Activated B cell treated with CpG ODN at 0.5 μM for 24 hours (primary cell): ENCODE measurements around the gene ASTN2. TPM values are rescaled to one million over a fixed set of nuclear protein-coding genes. Genes with fewer than 3 reads are reported as not detected.

ENCODE experiments used
- ATAC-seq: fragments of 200-7000 bp; cut with Tn5 transposase; one replicate; pipeline ENCODE4 v1.10.0; 2021; ENCODE audit warnings: low read depth, mild to moderate bottlenecking, moderate library complexity
- CTCF ChIA-PET: fragments of 350-600 bp; sonication (Branson Sonifier 250); formaldehyde crosslinking; loops from one replicate; lab custom pipeline; 2021; ENCODE audit warnings: antibody characterized with exemption; lab: Charles Lee
- POLR2A ChIA-PET: fragments of 350-600 bp; sonication (Branson Sonifier 250); formaldehyde crosslinking; loops from one replicate; lab custom pipeline; 2021; ENCODE audit warnings: antibody characterized with exemption; lab: Charles Lee
- DNase-seq: peaks from one replicate; pipeline ENCODE4 v3.0.0; 2022
- H3K27ac Mint-ChIP-seq: one replicate; pipeline ENCODE4 v1.8.0; 2020; ENCODE audit warnings: mixed read lengths
- H3K27me3 Mint-ChIP-seq: one replicate; pipeline ENCODE4 v1.8.0; 2021; ENCODE audit warnings: mixed read lengths
- H3K36me3 Mint-ChIP-seq: one replicate; pipeline ENCODE4 v1.8.0; 2021; ENCODE audit warnings: low read depth, mixed read lengths
- H3K4me1 Mint-ChIP-seq: one replicate; pipeline ENCODE4 v1.8.0; 2021; ENCODE audit warnings: mixed read lengths
- H3K4me3 Mint-ChIP-seq: one replicate; pipeline ENCODE4 v1.8.0; 2020; ENCODE audit warnings: mild to moderate bottlenecking, mixed read lengths
- H3K9me3 Mint-ChIP-seq: one replicate; pipeline ENCODE4 v1.8.0; 2020; ENCODE audit warnings: mixed read lengths
- intact Hi-C: fragments of 100-400 bp; cut with micrococcal nuclease; formaldehyde crosslinking; loops from one replicate; pipeline ENCODE4 v1.15.1; 2024
- total RNA-seq: library from RNA; stranded (reverse); gene quantifications from 2 replicates; pipeline ENCODE4 v1.2.3, GENCODE V29; 2022
- TF ChIP-seq, protein P1 (sequence below): fragments of 200-600 bp; IDR thresholded peaks from one replicate; pipeline ENCODE4 v1.8.0; 2022; ENCODE audit warnings: antibody characterized with exemption, mild to moderate bottlenecking

ASTN2 gene
- total RNA-seq, 1 donor from 2014 or later: 2.3 TPM

DNA sequence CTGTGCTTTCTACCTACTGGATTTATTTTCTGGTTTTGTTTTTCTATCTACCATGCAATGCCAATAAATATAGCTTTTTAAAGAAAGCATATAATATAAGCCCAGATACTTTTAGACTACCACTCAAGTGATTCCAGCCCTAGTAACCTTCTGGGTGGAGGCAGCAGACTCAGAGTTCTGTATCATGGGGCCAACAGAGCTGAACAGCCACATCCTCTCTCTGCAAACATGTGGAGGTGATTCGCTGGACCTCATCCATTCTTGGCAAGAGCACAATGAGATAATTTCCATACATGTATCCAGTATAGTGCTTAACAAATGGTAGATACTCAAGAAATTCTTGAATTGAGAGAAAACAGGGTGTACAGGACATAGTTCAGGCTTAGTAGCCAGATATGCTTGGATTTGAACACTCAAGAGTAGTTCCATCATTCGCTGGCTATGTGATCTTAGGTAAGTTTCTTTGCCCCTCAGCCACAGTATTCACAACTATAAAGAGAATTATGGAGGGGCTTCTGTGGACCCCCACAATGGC, 124.5 kb downstream of the ASTN2 start:
- ChIA-PET CTCF (no interaction called here), POLR2A (no interaction called here)
- Mint-ChIP-seq H3K36me3 (no peaks in the 10 kb centered on the region), H3K27ac (no peak overlapping the region), H3K27me3 (no peaks in the 10 kb centered on the region), H3K9me3 (no peaks in the 10 kb centered on the region), H3K4me1 (no peaks in the 10 kb centered on the region), H3K4me3 (no peak overlapping the region)
- DNase-seq (no peak), ATAC-seq (no peak)
- intact Hi-C loops: no loop called here
- TF ChIP-seq, protein P1, sequence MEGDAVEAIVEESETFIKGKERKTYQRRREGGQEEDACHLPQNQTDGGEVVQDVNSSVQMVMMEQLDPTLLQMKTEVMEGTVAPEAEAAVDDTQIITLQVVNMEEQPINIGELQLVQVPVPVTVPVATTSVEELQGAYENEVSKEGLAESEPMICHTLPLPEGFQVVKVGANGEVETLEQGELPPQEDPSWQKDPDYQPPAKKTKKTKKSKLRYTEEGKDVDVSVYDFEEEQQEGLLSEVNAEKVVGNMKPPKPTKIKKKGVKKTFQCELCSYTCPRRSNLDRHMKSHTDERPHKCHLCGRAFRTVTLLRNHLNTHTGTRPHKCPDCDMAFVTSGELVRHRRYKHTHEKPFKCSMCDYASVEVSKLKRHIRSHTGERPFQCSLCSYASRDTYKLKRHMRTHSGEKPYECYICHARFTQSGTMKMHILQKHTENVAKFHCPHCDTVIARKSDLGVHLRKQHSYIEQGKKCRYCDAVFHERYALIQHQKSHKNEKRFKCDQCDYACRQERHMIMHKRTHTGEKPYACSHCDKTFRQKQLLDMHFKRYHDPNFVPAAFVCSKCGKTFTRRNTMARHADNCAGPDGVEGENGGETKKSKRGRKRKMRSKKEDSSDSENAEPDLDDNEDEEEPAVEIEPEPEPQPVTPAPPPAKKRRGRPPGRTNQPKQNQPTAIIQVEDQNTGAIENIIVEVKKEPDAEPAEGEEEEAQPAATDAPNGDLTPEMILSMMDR: no peak

DNA sequence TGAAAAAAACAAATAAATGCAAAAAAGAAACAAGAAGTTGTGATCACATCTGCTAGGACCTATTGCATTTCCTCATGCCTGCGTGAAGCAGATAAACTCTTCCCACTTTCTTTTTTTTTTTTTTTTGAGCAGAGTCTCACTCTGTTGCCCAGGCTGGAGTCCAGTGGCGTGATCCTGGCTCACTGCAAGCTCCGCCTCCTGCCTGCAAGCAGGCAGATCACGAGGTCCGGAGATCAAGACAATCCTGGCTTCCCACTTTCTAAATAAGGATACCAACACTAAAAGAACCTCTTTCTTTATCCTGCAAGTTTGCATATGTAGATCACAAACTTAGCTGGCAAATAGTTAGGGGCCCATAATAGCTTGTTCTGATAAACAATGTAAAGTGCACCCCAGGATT, 128.6 kb downstream of the ASTN2 start:
- Mint-ChIP-seq H3K4me1 (no peaks in the 10 kb centered on the region), H3K4me3 (no peak overlapping the region), H3K9me3 (no peaks in the 10 kb centered on the region), H3K36me3 (no peaks in the 10 kb centered on the region), H3K27ac (no peak overlapping the region), H3K27me3 (no peaks in the 10 kb centered on the region)
- CTCF ChIA-PET: no interaction called here
- POLR2A ChIA-PET: no interaction called here
- no peak for DNase-seq
- ATAC-seq: no peak
- intact Hi-C loops: no loop called here
- TF ChIP-seq, protein P1: no peak

DNA sequence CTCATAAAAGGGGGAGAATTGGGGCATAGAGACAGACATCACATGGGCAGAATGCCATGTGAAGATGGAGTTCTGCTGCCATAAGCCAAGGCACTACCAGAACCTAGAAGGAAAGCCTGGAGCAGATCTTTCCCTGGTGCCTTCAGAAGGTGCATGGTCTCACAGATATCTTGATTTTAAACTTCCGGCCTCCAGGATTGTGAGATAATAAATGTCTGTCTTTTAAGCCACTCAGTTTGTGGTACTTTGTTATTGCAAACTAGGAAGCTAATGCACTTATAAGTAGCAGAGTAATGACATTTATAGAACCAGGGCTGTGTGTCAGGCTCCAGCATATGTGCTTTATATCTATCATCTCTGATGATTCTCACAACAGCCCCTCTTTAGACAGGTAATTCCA, 130.4 kb downstream of the ASTN2 start:
- intact Hi-C loops: no loop called here
- no peak overlapping the region for H3K27ac Mint-ChIP-seq
- TF ChIP-seq, protein P1: no peak
- ATAC-seq (no peak), DNase-seq (no peak)
- H3K27me3 Mint-ChIP-seq: no peaks in the 10 kb centered on the region
- ChIA-PET POLR2A (interaction anchor here (0.6 kb wide), 1 partner anchor 209 kb away, joined by 3 read pairs; no protein-coding TSS in a partner anchor), CTCF (no interaction called here)
- no peaks in the 10 kb centered on the region for H3K9me3 Mint-ChIP-seq
- no peaks in the 10 kb centered on the region for H3K36me3 Mint-ChIP-seq
- no peak overlapping the region for H3K4me3 Mint-ChIP-seq
- H3K4me1 Mint-ChIP-seq: no peaks in the 10 kb centered on the region

DNA sequence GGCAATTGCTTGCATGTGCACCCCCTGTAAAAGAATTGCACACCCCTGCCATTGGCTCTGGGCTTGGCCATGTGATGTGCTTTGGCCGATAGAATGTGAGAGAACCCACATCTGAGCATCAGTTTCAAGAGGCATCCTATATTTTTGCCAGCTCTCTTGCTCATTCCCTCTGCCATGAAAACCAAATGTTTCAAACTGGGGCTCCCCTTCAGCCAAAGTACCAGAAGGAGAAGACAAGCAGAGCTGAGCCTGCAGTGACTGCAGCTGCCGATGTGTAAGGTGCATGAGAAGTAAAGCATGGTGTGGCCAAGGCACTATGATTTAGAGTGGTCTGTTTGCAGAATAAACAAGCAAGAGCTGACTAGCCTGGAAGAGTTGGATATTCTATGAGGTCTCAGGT, 132.3 kb downstream of the ASTN2 start:
- ChIA-PET POLR2A (no interaction called here), CTCF (no interaction called here)
- DNase-seq (no peak), ATAC-seq (no peak)
- Mint-ChIP-seq H3K4me3 (no peak overlapping the region), H3K9me3 (no peaks in the 10 kb centered on the region), H3K27me3 (no peaks in the 10 kb centered on the region), H3K36me3 (no peaks in the 10 kb centered on the region), H3K4me1 (no peaks in the 10 kb centered on the region), H3K27ac (no peak overlapping the region)
- TF ChIP-seq, protein P1: no peak
- intact Hi-C loops: no loop called here

DNA sequence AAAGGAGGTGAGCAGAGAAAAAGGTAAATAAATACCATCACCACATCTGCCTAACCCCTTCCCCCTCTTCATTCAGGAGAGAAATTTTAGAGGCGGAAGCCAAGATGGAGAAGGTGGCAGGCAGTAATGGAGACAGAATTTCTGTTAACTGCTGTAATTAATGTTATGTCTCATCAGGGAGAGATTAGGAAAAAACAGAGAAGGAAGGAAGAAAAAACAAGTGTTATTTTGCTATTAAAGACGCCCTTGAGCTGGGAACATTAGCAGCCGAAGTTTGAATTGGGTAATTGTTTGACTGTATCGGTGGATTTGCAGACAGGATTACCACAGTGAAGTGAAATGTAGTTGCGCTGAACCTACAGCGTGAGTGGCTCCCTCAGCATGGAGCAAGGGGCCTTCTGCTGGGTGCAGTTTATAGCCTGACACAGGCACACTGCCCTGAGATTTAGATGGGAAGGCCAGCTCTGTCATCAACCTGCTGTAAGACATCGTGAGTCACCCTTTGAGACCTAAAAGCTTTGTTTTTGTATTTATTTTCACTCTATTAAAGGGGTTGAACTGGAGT, 136.3 kb downstream of the ASTN2 start:
- TF ChIP-seq, protein P1: no peak
- ATAC-seq (no peak), DNase-seq (no peak)
- Mint-ChIP-seq H3K4me3 (no peak overlapping the region), H3K9me3 (no peaks in the 10 kb centered on the region), H3K4me1 (no peaks in the 10 kb centered on the region), H3K27me3 (no peaks in the 10 kb centered on the region), H3K27ac (no peak overlapping the region), H3K36me3 (no peaks in the 10 kb centered on the region)
- ChIA-PET CTCF (no interaction called here), POLR2A (no interaction called here)
- intact Hi-C loops: no loop called here
